ENCODE results near the gene LRRC39.
"Not testable (repeated sequence)": the region's sequence is repeated elsewhere in the genome, so short reads cannot be mapped to it uniquely, and the experiment has no call there.

Gene LRRC39

DNA sequence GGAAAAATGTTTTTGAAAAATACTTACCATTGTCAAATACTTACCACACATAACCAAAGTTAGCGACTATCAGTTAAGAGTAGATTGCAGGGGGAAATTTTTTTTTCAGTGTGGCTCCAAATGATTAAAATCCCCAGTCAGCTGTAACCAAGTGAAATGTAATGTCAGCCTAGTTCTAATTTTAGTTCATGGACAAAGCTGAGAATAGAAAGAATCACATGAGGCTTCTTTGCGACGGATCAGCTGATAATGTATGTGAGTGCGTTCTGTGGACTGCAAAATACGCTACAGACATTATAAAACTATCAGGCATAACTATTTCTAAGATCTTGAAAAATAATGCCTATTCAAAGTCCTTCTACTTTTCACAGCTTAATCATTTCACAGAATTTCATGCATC is at the start of gene LRRC39:
Gene LRRC39 (minus strand): TSS at position 166 of the 400 bp plus-strand sequence. CDS start 9,740 bp downstream, outside the sequence.
- no peak for DNase-seq

DNA sequence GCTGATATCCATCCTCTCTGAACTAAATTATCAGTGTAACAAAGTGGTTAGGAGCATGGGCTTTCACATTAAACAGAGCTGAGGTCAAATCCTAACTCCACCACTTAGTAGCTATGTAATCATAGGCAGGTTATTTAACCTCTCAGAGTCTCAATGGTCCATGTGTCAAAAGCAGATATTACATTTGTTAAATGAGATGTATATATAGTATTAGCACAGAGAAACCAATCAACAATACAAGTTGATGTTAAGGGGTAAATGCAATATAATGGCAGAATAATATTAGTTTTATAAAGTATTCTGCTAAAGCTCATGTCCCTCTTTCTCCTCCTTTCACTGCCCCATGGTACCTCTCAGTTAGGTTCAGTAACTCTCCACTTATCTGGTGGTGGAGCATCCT is 44.4 kb upstream of the LRRC39 start:
- no peak for DNase-seq

DNA sequence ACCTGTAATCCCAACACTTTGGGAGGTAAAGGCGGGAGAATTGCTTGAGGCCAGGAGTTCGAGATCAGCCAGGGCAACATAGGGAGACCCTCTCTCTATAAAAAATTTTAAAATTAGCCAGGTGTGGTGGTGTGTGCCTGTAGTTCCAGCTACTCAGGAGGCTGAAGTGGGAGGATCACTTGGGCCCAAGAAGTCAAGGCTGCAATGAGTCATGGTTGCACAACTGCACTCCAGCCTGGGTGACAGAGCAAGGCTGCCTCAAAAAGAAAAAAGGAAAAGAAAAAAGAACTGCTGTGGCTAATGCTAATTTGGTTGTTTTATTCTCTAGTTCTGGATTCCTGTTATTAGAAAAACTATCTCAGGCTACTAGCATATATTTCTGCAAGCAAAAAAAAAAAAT is 41.8 kb upstream of the LRRC39 start:
- no peak for DNase-seq

DNA sequence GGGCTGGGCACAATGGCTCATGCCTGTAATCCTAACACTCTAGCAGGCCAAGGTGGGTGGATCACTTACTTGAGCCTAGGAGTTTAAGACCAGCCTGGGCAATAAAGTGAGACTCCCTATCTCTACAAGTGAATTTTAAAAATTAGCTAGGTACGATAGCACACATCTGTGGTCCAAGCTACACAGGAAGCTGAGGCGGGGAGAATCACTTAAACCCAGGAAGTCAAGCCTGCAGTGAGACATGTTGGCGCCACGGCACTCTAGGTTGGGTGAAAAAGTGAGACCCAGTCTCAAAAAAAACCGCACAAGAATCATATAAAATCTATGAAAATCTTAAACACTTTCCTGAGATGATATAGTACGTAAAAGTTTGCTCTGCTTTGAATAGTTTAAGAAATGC is 41.4 kb upstream of the LRRC39 start:
- DNase-seq, result no peak

DNA sequence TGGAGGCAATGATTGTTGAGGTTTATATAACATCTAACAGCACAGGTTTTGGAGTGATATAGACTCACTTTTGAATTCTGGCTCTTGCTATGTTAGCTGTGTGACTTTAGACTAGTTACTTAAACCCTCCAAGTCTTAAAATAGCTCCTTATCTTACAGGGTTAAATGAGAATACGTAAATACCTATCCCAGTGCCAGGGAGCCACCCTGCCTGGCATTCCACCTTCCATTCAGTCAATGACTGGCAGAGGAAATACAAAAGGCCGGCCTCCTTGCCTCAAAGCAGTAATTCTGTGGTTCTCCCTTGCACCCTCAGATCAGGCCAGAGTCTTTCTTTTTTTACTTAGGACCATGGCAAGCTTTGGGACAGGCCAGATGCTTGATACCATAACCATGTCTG is 39.8 kb upstream of the LRRC39 start:
- no peak for DNase-seq

DNA sequence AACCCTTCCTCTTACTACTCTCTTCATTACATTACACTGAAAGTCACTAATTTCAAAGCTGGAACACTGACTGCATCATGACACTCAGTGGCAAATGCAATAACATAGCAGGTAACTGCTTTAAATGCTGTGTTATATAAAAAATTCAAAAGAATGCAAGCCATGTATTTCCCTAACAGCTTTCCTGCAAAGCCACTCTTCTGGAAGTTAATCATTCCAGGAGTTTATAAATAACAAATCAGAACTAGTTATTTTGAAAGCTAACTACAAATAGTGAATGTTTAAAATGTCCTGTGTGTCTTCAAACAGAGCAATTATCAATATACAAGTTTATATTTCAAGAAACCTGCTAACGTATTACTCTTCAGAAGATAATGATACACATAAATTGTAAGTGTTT is 37.0 kb upstream of the LRRC39 start:
- DNase-seq, result no peak

DNA sequence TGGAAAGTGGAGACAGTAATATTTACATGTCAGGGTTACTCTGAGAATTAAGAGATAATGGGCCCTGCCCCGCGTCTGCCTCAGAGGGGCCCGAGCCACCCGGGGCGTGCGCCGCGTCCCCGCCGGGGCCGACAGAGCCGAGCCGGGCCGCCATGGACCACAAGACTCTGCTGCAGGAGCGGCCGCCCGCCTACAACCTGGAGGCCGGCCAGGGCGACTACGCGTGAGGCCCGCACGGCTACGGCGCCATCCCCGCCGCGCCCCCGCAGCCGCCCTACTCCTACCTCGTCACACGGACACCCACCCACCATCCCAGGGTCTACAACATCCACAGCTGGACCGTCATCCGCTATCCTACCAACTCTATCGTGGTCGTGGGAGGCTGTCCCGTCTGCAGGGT is 35.1 kb upstream of the LRRC39 start:
- DNase-seq, result no peak

DNA sequence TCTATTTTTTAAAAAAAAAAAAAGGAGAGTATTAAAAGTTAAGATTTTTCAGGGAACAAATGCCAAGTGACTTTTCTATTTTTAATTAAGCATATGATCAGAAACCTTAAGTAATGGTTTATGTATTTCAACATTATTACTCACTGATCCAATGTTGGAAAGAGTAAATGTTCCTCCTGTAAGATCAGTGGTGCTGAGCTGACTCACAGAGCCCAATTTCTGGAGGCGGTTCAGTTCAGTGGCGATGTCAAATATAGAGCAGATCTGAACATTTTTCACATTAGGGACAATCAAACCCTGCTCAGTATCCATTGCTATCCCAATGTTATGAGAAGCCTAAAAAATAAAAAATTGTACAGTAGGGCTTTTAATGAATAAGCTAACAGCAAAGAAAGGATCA is 28.2 kb upstream of the LRRC39 start:
- DNase-seq, result no peak

DNA sequence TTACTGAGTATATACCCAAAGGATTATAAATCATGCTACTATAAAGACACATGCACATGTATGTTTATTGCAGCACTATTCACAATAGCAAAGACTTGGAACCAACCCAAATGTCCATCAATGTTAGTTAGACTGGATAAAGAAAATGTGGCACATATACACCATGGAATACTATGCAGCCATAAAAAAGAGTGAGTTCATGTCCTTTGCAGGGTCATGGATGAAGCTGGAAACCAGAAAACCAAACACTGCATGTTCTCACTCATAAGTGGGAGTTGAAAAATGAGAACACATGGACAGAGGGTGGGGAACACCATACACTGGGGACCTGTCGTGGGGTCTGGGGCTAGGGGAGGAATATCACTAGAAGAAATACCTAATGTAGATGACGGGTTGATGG is 27.5 kb upstream of the LRRC39 start:
- not testable (repeated sequence) for DNase-seq

DNA sequence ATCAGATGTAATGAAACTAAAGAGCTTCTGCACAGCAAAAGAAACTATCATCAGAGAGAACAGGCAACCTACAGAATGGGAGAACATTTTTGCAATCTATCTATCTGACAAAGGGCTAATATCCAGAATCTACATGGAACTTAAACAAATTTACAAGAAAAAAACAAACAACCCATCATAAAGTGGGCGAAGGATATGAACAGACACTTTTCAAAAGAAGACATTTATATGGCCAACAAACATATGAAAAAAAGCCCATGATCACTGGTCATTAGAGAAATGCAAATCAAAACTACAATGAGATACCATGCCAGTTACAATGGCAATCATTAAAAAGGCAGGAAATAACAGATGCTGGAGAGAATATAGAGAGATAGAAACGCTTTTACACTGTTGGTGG is 27.0 kb upstream of the LRRC39 start:
- not testable (repeated sequence) for DNase-seq

DNA sequence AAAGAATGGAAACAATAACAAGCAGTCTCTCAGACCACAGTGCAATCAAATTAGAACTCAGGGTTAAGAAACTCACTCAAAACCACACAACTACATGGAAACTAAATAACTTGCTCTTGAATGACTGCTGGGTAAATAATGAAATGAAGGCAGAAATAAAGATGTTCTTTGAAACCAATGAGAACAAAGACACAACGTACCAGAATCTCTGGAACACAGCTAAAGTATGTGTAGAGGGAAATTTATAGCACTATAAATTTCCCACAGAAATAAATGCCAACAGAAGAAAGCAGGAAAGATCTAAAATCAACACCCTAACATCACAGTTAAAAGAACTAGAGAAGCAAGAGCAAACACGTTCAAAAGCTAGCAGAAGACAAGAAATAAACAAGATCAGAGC is 24.6 kb upstream of the LRRC39 start:
- DNase-seq, result not testable (repeated sequence)

DNA sequence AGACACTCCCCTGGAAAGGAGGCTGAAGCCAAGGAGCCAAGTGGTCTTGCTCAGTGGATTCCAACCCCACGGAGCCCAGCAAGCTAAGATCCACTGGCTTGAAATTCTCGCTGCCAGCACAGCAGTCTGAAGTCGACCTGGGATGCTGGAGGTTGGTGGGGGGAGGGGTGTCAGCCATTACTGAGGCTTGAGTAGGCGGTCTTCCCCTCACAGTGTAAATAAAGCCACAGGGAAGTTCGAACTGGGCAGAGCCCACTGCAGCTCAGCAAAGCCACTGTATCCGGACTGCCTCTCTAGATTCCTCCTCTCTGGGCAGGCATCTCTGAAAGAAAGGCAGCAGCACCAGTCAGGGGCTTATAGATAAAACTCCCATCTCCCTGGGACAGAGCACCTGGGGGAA is 22.0 kb upstream of the LRRC39 start:
- DNase-seq, result not testable (repeated sequence)

DNA sequence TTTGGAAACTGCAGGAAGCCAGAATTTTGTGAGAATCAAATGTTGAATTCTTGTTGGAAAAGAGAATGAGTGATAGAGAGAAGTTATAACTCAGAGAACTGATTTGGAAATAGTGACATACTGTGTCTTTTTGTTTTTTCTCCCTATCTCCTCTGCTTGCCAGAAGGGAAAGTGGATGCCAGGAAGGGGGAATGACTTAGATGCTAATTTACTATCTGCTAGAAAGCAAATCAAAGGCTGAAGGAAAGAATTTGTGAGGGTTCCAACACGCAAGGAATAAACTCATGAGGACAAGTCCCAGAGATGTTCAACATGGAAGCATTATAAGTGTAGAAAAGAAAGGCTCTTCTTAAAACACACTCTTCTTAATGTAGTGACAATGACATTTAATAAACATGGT is 20.5 kb upstream of the LRRC39 start:
- no peak for DNase-seq

DNA sequence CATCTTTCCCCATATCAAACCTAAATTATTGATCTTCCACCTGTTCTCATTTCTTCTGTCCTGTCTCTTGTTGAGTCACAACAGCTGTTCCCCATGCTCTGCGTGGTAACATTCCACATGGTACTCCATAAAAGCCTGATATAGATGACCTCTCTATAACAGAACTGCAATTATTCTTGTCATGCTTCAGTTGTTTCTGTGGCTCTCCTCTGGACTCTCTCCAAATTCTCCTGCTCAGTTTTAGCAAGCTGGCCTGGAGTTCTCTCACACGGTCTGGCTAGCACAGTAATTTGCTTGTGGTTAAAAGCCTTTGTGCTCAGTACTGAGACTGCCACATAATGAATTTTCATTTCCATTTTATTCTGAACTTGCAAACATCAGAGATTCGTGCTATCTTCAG is 10.6 kb upstream of the LRRC39 start:
- peak; percentile 51 for DNase-seq

DNA sequence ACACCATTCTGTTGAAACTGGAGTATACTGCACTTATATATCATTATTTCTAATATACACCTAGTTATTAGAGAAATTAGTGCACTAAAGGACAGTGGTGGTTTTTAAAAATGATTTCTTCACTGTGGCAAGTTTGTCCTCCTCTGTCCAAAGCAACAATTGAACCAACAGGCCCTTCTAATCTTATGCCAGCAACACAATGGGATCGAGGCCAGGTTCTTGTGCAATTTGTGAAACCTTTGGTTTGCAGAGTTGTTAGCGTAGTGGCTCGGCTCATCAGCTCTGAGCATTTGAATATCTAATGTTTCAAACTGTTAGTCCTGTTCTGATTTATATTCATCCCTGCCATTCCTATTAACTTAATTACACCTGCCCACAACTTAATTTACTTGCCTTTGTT is 9.9 kb upstream of the LRRC39 start:
- DNase-seq, result no peak

DNA sequence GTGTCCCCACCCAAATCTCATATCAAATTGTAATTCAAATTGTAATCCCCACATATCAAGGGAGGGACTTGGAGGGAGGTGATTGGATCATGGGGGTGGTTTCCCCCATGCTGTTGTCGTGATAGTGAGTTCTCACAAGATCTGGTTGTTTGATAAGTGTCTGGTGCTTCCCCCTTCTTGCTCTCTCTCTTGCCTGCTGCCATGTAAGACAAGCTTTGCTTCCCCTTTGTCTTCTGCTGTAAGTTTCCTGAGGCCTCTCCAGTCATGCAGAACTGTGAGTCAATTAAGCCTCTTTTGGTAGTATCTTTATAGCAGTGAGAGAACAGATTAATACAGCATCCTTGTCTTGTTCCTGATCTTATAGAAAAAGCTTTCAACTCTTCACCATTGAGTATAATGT is 6.5 kb upstream of the LRRC39 start:
- DNase-seq, result no peak

DNA sequence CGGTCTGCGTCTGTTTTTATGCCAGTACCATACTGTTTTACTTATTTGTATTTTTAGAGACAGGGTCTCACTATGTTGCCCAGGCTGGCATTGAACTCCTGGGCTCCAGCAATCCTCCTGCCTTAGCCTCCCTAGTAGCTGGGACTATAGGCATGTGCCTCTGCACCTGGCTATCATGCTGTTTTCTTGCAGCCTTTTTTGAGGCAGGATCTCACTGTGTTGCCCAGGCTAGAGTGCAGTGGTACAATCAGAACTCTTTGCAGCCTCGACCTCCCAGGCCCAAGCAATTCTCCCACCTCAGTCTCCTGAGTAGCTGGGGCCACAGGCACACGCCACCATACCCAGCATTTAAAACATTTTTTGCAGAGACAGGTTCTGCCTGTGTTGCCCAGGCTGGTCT is 5.3 kb upstream of the LRRC39 start:
- DNase-seq, result no peak

DNA sequence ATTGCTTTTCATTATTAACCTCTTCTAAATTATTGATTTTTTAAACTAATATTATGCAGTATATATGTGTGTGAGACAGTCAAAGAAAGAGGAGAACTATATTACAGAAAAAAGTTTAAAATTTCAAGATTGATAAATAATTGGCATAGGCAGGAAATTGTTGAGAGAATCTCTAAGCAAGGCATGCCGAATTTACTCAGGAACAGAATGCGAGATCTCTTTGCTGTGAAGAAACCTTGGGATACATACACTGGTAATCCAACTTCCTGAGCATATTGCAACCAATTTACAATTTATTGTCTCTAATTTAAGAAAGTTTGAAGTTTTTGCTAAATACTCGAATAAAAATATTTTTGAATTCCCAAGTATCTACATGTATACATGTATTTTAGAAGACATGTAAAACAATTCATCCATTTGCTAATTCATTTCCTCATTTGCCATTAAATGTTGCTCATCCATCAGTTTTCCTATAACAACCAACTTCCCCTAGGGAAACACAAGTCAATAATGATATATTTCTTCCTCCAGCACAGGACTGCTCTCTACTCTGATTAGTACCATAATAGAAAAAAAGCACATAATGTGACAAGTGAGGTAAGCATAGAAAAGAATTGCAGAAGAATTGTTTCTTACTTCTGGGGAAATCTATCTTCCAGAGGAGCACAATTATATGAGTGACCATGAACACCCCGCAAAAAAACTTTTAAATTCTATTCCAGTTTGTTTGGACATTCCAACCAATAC is 588 bp downstream of the LRRC39 start:
- DNase-seq, result no peak

DNA sequence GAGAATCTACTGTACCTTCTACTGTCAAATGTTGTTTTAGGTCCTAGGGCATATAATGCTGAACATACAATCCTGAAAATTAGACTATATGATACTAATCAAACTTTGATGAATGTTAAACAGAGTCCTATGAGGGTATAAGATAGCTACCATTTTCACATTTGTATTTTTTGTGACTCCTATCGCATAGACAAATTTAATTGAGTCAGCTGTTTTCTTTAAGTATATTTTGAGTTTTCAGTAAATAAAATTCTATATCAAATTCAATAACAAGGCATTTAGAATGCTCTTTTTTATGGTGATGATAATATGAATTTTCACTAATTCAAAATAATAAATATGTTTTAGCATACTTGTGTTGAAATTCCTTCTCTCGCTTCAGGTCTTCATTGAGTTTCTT is 10.0 kb downstream of the LRRC39 start:
- no peak for DNase-seq

DNA sequence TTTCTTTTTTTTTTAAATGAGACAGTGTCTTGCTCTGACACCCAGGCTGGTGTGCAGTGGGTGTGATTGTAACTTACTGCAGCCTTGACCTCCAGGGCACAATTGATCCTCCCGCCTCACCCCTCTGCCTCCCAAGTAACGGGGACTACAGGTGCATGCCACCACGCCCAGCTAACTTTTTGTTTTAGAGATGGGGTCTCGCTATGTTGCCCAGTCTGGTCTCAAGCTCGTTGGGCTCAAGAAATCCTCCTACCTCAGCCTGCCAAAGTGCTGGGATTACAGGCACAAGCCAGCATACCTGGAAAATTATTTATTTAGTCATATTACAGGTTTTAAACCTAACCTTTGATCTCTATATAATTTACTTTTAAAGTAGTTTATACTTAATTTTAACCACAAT is 13.4 kb downstream of the LRRC39 start:
- DNase-seq, result no peak

DNA sequence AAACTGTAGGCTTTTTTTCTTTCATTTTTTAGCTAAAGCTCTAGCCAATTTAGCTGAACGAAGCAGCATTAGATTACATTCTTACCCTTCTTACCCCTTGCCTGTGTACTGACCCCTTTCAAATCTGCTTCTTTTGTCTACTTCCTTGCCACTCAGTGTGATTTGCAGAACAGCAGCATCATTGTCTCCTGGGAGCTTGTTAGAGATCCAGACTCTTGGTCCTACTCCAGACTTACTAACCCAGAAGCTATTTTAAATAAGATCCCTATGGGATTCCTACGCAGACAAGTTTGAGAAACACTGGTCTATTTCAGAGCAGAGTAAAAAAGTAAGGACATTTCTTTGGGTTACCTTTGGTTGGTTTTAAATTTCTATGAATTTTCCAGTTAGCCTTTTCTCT is 13.8 kb downstream of the LRRC39 start:
- no peak for DNase-seq

DNA sequence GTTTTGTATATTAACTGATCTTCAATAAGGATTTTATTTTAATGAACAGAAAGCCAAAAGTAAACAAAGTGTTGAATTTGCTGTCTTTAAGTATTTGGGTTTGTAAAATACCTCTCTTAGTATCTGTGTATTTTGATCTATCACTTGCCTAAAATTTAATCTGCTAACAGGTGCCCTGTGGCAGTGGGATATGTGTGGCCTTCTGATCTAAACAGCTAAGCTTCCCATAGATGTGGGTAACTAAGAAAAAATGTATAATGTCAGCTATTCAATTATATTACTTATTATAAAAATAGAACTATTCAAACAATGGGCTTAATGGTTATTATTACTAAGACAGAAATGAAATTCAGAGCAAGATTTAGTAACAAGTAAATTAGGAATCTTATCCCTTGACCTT is 15.2 kb downstream of the LRRC39 start:
- no peak for DNase-seq

DNA sequence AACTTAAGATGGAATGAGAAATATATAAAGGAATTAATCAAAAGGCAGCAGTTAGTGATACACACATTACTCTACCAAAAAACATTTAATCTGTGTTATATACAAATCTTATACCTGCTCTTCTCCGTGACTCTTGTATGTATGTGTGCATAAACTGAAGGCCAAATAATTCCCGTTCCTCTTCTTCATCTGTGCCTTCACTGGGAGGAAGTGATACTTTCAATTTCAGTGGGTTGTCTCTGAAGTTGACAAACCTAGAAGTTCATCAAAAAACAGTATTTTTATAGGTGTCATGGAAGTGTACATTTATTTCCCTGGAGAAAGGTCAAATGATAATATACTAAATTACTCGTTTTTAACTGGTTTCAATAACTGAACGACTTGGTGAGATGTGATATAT is 25.8 kb downstream of the LRRC39 start:
- DNase-seq, result no peak

DNA sequence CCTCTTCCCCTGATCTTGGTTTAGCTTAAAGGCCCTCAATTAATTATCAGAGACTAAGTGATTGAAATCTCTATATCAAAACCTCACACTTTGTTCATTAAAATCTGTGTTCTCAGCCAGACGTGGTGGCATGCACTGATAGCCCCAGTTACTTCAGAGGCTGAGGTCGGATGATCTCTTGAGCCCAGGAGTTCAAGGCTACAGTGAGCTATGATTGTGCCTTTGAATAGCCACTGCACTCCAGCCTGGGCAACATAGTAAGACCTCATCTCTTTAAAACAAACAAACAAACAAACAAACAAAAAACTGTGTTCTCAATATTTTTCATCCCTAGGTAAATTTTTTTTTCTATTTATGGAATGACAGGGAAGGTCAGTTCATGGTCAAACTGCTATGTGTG is 26.4 kb downstream of the LRRC39 start:
- DNase-seq, result no peak

DNA sequence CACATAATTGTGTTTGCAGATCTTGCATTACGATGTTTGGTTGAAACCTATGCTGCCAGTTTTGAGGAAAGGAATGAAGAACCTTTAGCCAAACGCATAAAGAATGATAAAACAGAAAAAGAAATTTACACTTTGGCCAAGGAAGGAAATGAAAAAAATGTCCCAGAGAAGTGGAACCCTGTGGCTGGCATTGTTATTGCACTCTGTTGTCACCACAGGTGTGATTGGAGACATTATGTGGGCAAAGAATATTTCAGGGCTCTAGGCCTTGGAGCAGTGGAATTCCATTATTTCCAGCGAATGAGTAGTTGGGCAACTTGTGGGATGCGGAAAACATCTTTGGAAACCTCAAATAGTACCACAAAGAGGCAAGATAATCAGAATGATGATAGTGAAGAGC is 30.2 kb downstream of the LRRC39 start:
- no peak for DNase-seq

DNA sequence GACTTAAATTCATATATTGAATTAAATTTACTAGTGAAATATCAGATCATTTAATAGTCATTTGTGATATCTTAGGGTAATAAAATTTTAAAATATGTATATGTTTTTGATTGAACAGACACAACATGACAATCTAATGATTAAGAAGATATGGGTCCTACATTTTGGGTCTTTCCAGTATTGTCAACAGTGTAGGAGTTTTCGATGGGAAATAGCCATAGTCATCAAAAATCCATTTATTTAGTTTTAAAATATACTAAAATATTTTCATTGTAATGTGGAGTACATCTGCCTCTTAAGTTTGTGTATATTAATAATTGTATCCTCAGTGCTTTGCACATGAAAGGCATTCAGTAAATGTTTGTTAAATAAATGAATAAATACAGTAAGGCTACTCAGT is 31.1 kb downstream of the LRRC39 start:
- DNase-seq, result no peak

Measured in femur (tissue), 1 donor.